Fibroblast of pulmonary artery (primary cell): ENCODE results near the gene LRRC4C.

Source experiments
- DNase-seq: peaks from one replicate; pipeline ENCODE4 v3.0.0-alpha.2; 2010; ENCODE audit warnings: low read depth
- H3K4me3 ChIP-seq: replicated peaks from 2 replicates; pipeline ENCODE4 v1.5.1; 2011; ENCODE audit warnings: low read depth, mild to moderate bottlenecking, control low read depth, low read length, moderate library complexity
- CTCF ChIP-seq: IDR thresholded peaks from 2 replicates; pipeline ENCODE4 v1.5.1; 2011; ENCODE audit warnings: mild to moderate bottlenecking, control low read depth, low read length, inconsistent platforms; ENCODE audit errors: missing control alignments

The LRRC4C gene

GRCh38 chr11:41346042-41346441 lies 113.4 kb downstream of the LRRC4C start:
- TF ChIP-seq CTCF = no peak
- no peak for DNase-seq
- no peak overlapping the region for H3K4me3 ChIP-seq

GRCh38 chr11:41334007-41334933 lies 125.2 kb downstream of the LRRC4C start:
- no peak for DNase-seq
- H3K4me3 ChIP-seq = no peak overlapping the region
- no peak for TF ChIP-seq CTCF

GRCh38 chr11:41333357-41333756 lies 126.1 kb downstream of the LRRC4C start:
- no peak for TF ChIP-seq CTCF
- no peak overlapping the region for H3K4me3 ChIP-seq
- DNase-seq = no peak

GRCh38 chr11:41328324-41328723 lies 131.1 kb downstream of the LRRC4C start:
- no peak for DNase-seq
- no peak for TF ChIP-seq CTCF
- H3K4me3 ChIP-seq = no peak overlapping the region

- no peak for TF ChIP-seq CTCF
- no peak for DNase-seq
- H3K4me3 ChIP-seq = no peak overlapping the region
These were observed 136.0 kb downstream of the LRRC4C start for GRCh38 chr11:41323446-41323845.

GRCh38 chr11:41320653-41321052 lies 138.8 kb downstream of the LRRC4C start:
- H3K4me3 ChIP-seq = no peak overlapping the region
- DNase-seq = no peak
- TF ChIP-seq CTCF = no peak

- DNase-seq = no peak
- no peak overlapping the region for H3K4me3 ChIP-seq
- TF ChIP-seq CTCF = no peak
These were observed 139.2 kb downstream of the LRRC4C start for GRCh38 chr11:41320238-41320637.
